NOMO-1 (cell line): ENCODE measurements around the gene FASTKD1.
"Not testable (repeated sequence)": the region's sequence is repeated elsewhere in the genome, so short reads cannot be mapped to it uniquely, and the experiment has no call there.

Experiments
- DNase-seq, 2 experiments: peaks; one replicate each; lab custom pipeline; 2025; ENCODE audit not compliant: unreplicated experiment in 2 of 2; lab: John Stamatoyannopoulos, UW

The FASTKD1 gene

GRCh38 chr2:169573160-169573973 lies at the start of gene FASTKD1:
Gene FASTKD1, minus strand, starts transcription at chr2:169573865. Its CDS starts 1,836 bp downstream, at chr2:169572029.
- peak; percentile 92 to 95 for DNase-seq

GRCh38 chr2:169623235-169623634 lies 49.6 kb upstream of the FASTKD1 start:
- DNase-seq, result no peak

GRCh38 chr2:169620509-169620908 lies 46.8 kb upstream of the FASTKD1 start:
- DNase-seq, result no peak

- DNase-seq, result no peak
These were observed 46.3 kb upstream of the FASTKD1 start for GRCh38 chr2:169619946-169620345.

- DNase-seq, result not testable (repeated sequence)
These were observed 42.3 kb upstream of the FASTKD1 start for GRCh38 chr2:169615982-169616381.

- DNase-seq, result no peak
These were observed 40.2 kb upstream of the FASTKD1 start for GRCh38 chr2:169613876-169614275.

GRCh38 chr2:169609264-169609663 lies 35.6 kb upstream of the FASTKD1 start:
- DNase-seq, result no peak

GRCh38 chr2:169599568-169599967 lies 25.9 kb upstream of the FASTKD1 start:
- no peak for DNase-seq

GRCh38 chr2:169598982-169599381 lies 25.3 kb upstream of the FASTKD1 start:
- DNase-seq, result no peak

GRCh38 chr2:169596546-169596945 lies 22.9 kb upstream of the FASTKD1 start:
- not testable (repeated sequence) for DNase-seq

GRCh38 chr2:169590804-169591203 lies 17.1 kb upstream of the FASTKD1 start:
- peak in 1 of 2 experiments; percentile 18 for DNase-seq

GRCh38 chr2:169585673-169586072 lies 12.0 kb upstream of the FASTKD1 start:
- DNase-seq, result no peak

GRCh38 chr2:169584005-169584877 lies 10.6 kb upstream of the FASTKD1 start, which contains the start of gene PPIG:
Gene PPIG, plus strand, starts transcription at chr2:169584351. Its CDS starts 19,691 bp downstream, at chr2:169604042.
- peak; percentile 93 to 96 for DNase-seq

GRCh38 chr2:169583518-169583917 lies 9.9 kb upstream of the FASTKD1 start:
- DNase-seq, result no peak

GRCh38 chr2:169582552-169583266 lies 9.0 kb upstream of the FASTKD1 start:
- DNase-seq, result not testable (repeated sequence)

GRCh38 chr2:169579044-169579443 lies 5.4 kb upstream of the FASTKD1 start:
- no peak for DNase-seq

GRCh38 chr2:169575264-169575663 lies 1.6 kb upstream of the FASTKD1 start:
- not testable (repeated sequence) for DNase-seq

GRCh38 chr2:169574539-169574938 lies 874 bp upstream of the FASTKD1 start:
- not testable (repeated sequence) for DNase-seq

GRCh38 chr2:169573974-169574299 lies 272 bp upstream of the FASTKD1 start:
- no peak for DNase-seq

- no peak for DNase-seq
These were observed 875 bp downstream of the FASTKD1 start for GRCh38 chr2:169572821-169573159.

GRCh38 chr2:169572189-169572588 lies 1.5 kb downstream of the FASTKD1 start:
- no peak for DNase-seq
